Esophagus squamous epithelium (tissue), 5 donors: ENCODE measurements around the gene ASXL1. TPM values are rescaled to one million over a fixed set of nuclear protein-coding genes. Genes with fewer than 3 reads are reported as not detected.

Experiments used
- DNase-seq: peaks from one replicate; lab custom pipeline; 2025; lab: John Stamatoyannopoulos, UW
- H3K27ac ChIP-seq, 4 donors: fragments of 200-600 bp; sonication (generic); one replicate each; pipeline ENCODE4 v1.5.1; 2016 to 2019; ENCODE audit warnings: mild to moderate bottlenecking in 1 of 4
- H3K27me3 ChIP-seq, 4 donors: fragments of 200-600 bp; sonication (generic); 1 replicate in 3 of 4; 2 replicates in 1 of 4; pipeline versions ENCODE4 v1.5.1 to v1.6.0; 2017 to 2021; ENCODE audit warnings: antibody characterized with exemption in 1 of 4
- H3K36me3 ChIP-seq, 3 donors: fragments of 200-600 bp; sonication (generic); one replicate each; pipeline ENCODE4 v1.5.1; 2016 to 2019
- H3K4me1 ChIP-seq, 3 donors: fragments of 200-600 bp; sonication (generic); one replicate each; pipeline ENCODE4 v1.5.1; 2017 to 2019
- H3K4me3 ChIP-seq, 4 donors: fragments of 200-600 bp; sonication (generic); 1 replicate in 3 of 4; 2 replicates in 1 of 4; pipeline ENCODE4 v1.5.1; 2016 to 2019; ENCODE audit warnings: mild to moderate bottlenecking in 2 of 4, moderate library complexity in 1 of 4
- H3K9me3 ChIP-seq, 3 donors: fragments of 200-600 bp; sonication (generic); one replicate each; pipeline ENCODE4 v1.5.1; 2016 to 2019
- POLR2A ChIP-seq, 4 donors: fragments of 450-650 bp; IDR thresholded peaks; one replicate each; pipeline ENCODE4 v1.6.1; 2017; ENCODE audit warnings: antibody characterized with exemption in 4 of 4, mild to moderate bottlenecking in 4 of 4, moderate library complexity in 3 of 4
- WGBS, 2 donors: methylation state at CpG; one replicate each; pipeline ENCODE4 v1.1.5; 2018; 5-methylcytosine and 5-hydroxymethylcytosine counted together
- intact Hi-C: fragments of 100-400 bp; cut with DNase I; formaldehyde crosslinking; loops from one replicate; pipeline ENCODE4 v1.15.0; 2022
- total RNA-seq, 4 donors: library from RNA; depleted of rRNA; stranded (reverse); fragments of >200 nt; gene quantifications; one replicate each; pipeline ENCODE4 v1.1.0, GENCODE V29; 2016
- TF ChIP-seq, protein P1 (sequence below), 6 experiments: fragments of 450-650 bp in 4 of 6; fragments of 200-600 bp in 2 of 6; sonication (generic) in 2 of 6; IDR thresholded peaks; one replicate each; pipeline ENCODE4 v1.5.1; 2016 to 2019; ENCODE audit warnings: antibody characterized with exemption in 6 of 6, mild to moderate bottlenecking in 4 of 6, moderate library complexity in 4 of 6
- donor health status: DM: yes; HTN: yes; CAD: no.

The ASXL1 gene
- total RNA-seq, 4 donors from 2014 or later: 14.3 to 49.2 (median 22.1) TPM

GRCh38 chr20:32343439-32343838, 14.7 kb upstream of the ASXL1 start:
- TF ChIP-seq, protein P1, sequence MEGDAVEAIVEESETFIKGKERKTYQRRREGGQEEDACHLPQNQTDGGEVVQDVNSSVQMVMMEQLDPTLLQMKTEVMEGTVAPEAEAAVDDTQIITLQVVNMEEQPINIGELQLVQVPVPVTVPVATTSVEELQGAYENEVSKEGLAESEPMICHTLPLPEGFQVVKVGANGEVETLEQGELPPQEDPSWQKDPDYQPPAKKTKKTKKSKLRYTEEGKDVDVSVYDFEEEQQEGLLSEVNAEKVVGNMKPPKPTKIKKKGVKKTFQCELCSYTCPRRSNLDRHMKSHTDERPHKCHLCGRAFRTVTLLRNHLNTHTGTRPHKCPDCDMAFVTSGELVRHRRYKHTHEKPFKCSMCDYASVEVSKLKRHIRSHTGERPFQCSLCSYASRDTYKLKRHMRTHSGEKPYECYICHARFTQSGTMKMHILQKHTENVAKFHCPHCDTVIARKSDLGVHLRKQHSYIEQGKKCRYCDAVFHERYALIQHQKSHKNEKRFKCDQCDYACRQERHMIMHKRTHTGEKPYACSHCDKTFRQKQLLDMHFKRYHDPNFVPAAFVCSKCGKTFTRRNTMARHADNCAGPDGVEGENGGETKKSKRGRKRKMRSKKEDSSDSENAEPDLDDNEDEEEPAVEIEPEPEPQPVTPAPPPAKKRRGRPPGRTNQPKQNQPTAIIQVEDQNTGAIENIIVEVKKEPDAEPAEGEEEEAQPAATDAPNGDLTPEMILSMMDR (IDR thresholded peaks at IDR 0.05): no peak
- TF ChIP-seq POLR2A (IDR thresholded peaks at IDR 0.05): no peak
- WGBS, 2 donors: 40 to 56% methylated on average over 2 to 3 of the region's 3 CpGs
- intact Hi-C loops: no loop called here
- Histone ChIP-seq H3K4me3 (no peak overlapping the region), H3K27ac (no peak overlapping the region), H3K36me3 (no peaks in the 10 kb centered on the region), H3K9me3 (no peaks in the 10 kb centered on the region), H3K4me1 (peaks cover 0 to 36% (median 2%) of the 10 kb centered on the region in 3 donors), H3K27me3 (no peaks in the 10 kb centered on the region)
- no peak for DNase-seq

DNA sequence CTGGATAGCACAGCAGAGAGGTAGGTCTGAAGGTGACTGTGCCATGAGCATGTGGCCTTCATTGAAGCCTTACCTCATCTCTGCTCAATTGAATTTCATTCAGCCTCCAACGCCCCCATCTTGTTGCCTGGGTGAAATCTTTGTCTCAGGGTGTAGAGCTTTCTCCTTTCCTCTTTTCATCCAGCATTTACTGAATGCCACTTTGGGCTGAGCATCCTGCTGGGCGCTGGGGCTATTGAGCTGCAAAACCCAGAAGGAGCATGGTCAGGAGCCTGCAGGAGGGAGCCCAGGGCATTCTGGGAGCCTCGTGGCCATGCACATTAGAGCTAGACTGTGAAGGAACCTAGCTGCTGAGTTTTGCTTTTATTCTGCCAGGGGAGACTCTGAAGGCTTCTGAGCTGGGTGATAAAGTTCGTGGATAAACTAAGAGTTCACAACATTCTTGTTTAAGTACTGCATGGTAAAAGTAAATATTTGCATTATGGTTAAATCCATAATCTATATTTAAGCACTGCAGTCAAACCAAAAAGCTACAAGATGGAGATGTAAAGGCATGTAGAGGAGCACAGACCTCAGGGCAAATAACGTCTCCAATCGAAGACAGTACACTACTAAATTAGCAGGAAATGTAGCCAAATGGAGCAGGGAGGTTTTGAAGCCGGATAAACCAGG, 13.2 kb upstream of the ASXL1 start:
- TF ChIP-seq POLR2A (IDR thresholded peaks at IDR 0.05): no peak
- TF ChIP-seq, protein P1 (IDR thresholded peaks at IDR 0.05): no peak
- no peaks in the 10 kb centered on the region for H3K27me3 ChIP-seq
- intact Hi-C loops: no loop called here
- no peaks in the 10 kb centered on the region for H3K9me3 ChIP-seq
- no peak for DNase-seq
- no peaks in the 10 kb centered on the region for H3K36me3 ChIP-seq
- H3K4me1 ChIP-seq: peaks cover 0 to 36% (median 2%) of the 10 kb centered on the region in 3 donors
- no peak overlapping the region for H3K4me3 ChIP-seq
- WGBS, 2 donors: 25 to 29% methylated on average over 5 to 7 of the region's 7 CpGs
- no peak overlapping the region for H3K27ac ChIP-seq

DNA sequence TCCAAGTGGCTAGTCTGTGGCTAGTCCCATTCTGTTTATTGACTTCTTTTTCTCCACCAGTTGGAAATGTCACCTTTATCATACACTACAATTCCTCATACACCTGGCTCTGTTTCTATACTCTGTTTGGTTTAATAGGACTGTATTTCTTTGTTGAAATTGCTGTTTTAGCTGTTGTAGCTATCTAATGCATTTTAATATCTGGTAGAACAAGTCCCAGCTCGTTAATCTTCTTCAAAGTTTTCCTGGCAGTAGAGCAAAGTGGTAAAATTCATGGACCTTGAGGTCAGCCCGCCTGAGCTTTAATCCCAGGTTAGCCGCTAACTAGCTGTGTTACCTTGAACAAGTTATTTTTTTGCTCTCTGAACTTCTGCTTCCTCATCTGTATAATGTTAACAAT, 9.9 kb upstream of the ASXL1 start:
- 49 to 52% methylated on average over 3 of the region's 3 CpGs for WGBS, 2 donors

GRCh38 chr20:32350421-32350820, 7.7 kb upstream of the ASXL1 start:
- DNase-seq: no peak
- Histone ChIP-seq H3K4me3 (no peak overlapping the region), H3K27me3 (no peaks in the 10 kb centered on the region), H3K4me1 (peaks cover 0 to 13% (median 0%) of the 10 kb centered on the region in 3 donors), H3K9me3 (no peaks in the 10 kb centered on the region), H3K36me3 (no peaks in the 10 kb centered on the region), H3K27ac (no peak overlapping the region)
- TF ChIP-seq POLR2A (IDR thresholded peaks at IDR 0.05): no peak
- TF ChIP-seq, protein P1 (IDR thresholded peaks at IDR 0.05): no peak
- intact Hi-C loops: loop anchor here (10.0 kb wide), 1 partner anchor 134 kb away; no protein-coding TSS in a partner anchor
- 86 to 88% methylated on average over 3 of the region's 3 CpGs for WGBS, 2 donors

More for the DNA sequence above, 9.9 kb upstream of the ASXL1 start:
- TF ChIP-seq, protein P1 (IDR thresholded peaks at IDR 0.05): no peak
- TF ChIP-seq POLR2A (IDR thresholded peaks at IDR 0.05): no peak
- H3K27ac ChIP-seq: no peak overlapping the region
- no peak for DNase-seq
- peaks cover 0 to 29% (median 2%) of the 10 kb centered on the region in 3 donors for H3K4me1 ChIP-seq
- no peaks in the 10 kb centered on the region for H3K9me3 ChIP-seq
- no peaks in the 10 kb centered on the region for H3K27me3 ChIP-seq
- no peak overlapping the region for H3K4me3 ChIP-seq
- intact Hi-C loops: no loop called here
- no peaks in the 10 kb centered on the region for H3K36me3 ChIP-seq

- H3K36me3 ChIP-seq: no peaks in the 10 kb centered on the region
- 76 to 78% methylated on average over 3 of the region's 3 CpGs for WGBS, 2 donors
- no peak overlapping the region for H3K4me3 ChIP-seq
- no peaks in the 10 kb centered on the region for H3K27me3 ChIP-seq
- H3K27ac ChIP-seq: no peak overlapping the region
- DNase-seq: no peak
- H3K9me3 ChIP-seq: no peaks in the 10 kb centered on the region
- TF ChIP-seq, protein P1 (IDR thresholded peaks at IDR 0.05): no peak
- intact Hi-C loops: loop anchor here (10.0 kb wide), 1 partner anchor 133 kb away; no protein-coding TSS in a partner anchor
- peaks cover 4 to 21% (median 6%) of the 10 kb centered on the region in 3 donors for H3K4me1 ChIP-seq
Measured at GRCh38 chr20:32352121-32352720, 5.9 kb upstream of the ASXL1 start.
